ENCODE data around the gene CIB4.

DNA sequence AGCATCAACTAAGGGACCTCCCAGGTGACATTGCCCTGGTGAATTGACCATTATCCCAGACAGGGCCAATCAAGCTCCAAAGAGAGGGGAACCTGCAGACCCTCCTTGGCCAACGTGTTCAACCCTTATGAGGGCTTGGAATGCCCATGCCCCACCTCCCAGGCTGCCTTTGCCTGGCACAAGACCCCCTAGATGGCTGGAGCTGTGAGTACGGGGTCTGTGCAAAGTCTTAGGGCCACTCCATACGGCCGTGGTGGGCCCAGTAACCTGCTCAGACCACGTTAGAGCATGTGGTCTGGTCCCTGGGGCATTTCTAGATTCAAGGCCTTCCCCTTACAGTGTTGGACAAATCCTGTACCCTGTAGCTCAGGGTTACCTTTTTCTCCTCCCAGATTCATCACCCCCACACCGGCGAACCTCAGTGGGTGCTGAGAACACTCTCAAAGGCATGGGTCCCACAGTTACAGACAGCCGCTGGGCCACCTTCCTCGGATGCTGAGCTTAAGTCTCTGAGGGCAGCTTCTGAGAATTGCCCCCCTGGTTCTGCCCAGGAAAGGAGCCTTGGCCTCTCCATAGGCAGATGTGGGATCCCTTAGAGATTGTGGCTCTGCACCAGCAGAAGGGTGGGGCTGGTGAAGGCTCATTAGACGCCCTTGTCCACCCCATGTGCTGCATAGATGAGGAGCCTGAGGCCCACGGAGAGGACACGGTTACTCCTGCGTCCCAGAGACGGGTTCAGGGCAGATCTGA is 33.0 kb upstream of the CIB4 start:
- TF ChIP-seq POLR2A (IDR thresholded peaks at IDR 0.05; ENCODE audit: low read length) (no peak), GATA1 (IDR thresholded peaks at IDR 0.05; ENCODE audit: low read depth, low read length) (no peak)
